Measurements from ENCODE around the gene BMP6.

Gene BMP6

GRCh38 chr6:7922596-7922995, 196.7 kb downstream of the BMP6 start:
- Mint-ChIP-seq H3K4me1 (no peaks in the 10 kb centered on the region), H3K9me3 (peaks cover 36% of the 10 kb centered on the region), H3K36me3 (ENCODE audit: low read depth) (peaks cover 16% of the 10 kb centered on the region), H3K27me3 (ENCODE audit: low read depth, poor library complexity) (peaks cover 3% of the 10 kb centered on the region), H3K4me3 (no peak overlapping the region), H3K27ac (no peak overlapping the region)
- no peak for TF ChIP-seq CTCF (IDR thresholded peaks at IDR 0.05)
- DNase-seq: no peak

GRCh38 chr6:7924867-7925266, 199.0 kb downstream of the BMP6 start:
- H3K36me3 Mint-ChIP-seq (ENCODE audit: low read depth): peaks cover 16% of the 10 kb centered on the region
- no peaks in the 10 kb centered on the region for H3K4me1 Mint-ChIP-seq
- H3K9me3 Mint-ChIP-seq: peaks cover 52% of the 10 kb centered on the region
- peaks cover 6% of the 10 kb centered on the region for H3K27me3 Mint-ChIP-seq (ENCODE audit: low read depth, poor library complexity)
- H3K27ac Mint-ChIP-seq: no peak overlapping the region
- no peak for TF ChIP-seq CTCF (IDR thresholded peaks at IDR 0.05)
- DNase-seq: no peak
- no peak overlapping the region for H3K4me3 Mint-ChIP-seq
